ENCODE data around the gene DLG4. TPM values are rescaled to one million over a fixed set of nuclear protein-coding genes. Genes with fewer than 3 reads are reported as not detected.

DLG4 gene
- total RNA-seq, 1 experiment from 2014 or later: 59.7 TPM

- no peak for TF ChIP-seq ATF2 (CRISPR knock-in tag; IDR thresholded peaks at IDR 0.05; ENCODE audit: borderline replicate concordance, low read depth)
- peak; percentile 87 for TF ChIP-seq MYBL2 (CRISPR knock-in tag; IDR thresholded peaks at IDR 0.05)
- peak; percentile 66 for TF ChIP-seq HMGXB4 (CRISPR knock-in tag; IDR thresholded peaks at IDR 0.05)
- peak; percentile 83 for TF ChIP-seq CREM (CRISPR knock-in tag; IDR thresholded peaks at IDR 0.05)
- peak; percentile 94 for TF ChIP-seq ERG (CRISPR knock-in tag; IDR thresholded peaks at IDR 0.05)
- 0 out of 2 replicates have a peak, but pooled peaks have one; percentile 70 for TF ChIP-seq RELA (CRISPR knock-in tag; IDR thresholded peaks at IDR 0.05; ENCODE audit: borderline replicate concordance)
- TF ChIP-seq ZSCAN18 (CRISPR knock-in tag; IDR thresholded peaks at IDR 0.05): no peak
- TF ChIP-seq ZNF281 (CRISPR knock-in tag; IDR thresholded peaks at IDR 0.05): peak; percentile 84; the same call in 1 of the 2 replicates
- TF ChIP-seq MXD4 (CRISPR knock-in tag; IDR thresholded peaks at IDR 0.05; ENCODE audit: borderline replicate concordance): no peak
- TF ChIP-seq MLX (CRISPR knock-in tag; IDR thresholded peaks at IDR 0.05): no peak; the same call in 1 of the 2 replicates
- TF ChIP-seq E2F5 (CRISPR knock-in tag; IDR thresholded peaks at IDR 0.05): 0 out of 2 replicates have a peak, but pooled peaks have one; percentile 84
- TF ChIP-seq ATF3 (CRISPR knock-in tag; conservative IDR thresholded peaks at IDR 0.05): no peak
- peak; percentile 97 for TF ChIP-seq SP1 (CRISPR knock-in tag; conservative IDR thresholded peaks at IDR 0.05)
- no peak for TF ChIP-seq NR1H2 (CRISPR knock-in tag; IDR thresholded peaks at IDR 0.05)
- peak; percentile 76; the same call in 1 of the 2 replicates for TF ChIP-seq KAT7 (CRISPR knock-in tag; IDR thresholded peaks at IDR 0.05; ENCODE audit: borderline replicate concordance)
- TF ChIP-seq IRF1 (CRISPR knock-in tag; IDR thresholded peaks at IDR 0.05): peak; percentile 83; the same call in 1 of the 2 replicates
- 0 out of 2 replicates have a peak, but pooled peaks have one; percentile 59 for TF ChIP-seq NFE2L1 (CRISPR knock-in tag; IDR thresholded peaks at IDR 0.05)
- TF ChIP-seq CBFB (CRISPR knock-in tag; IDR thresholded peaks at IDR 0.05; ENCODE audit: low read depth): peak; percentile 51; the same call in 1 of the 2 replicates
- TF ChIP-seq JUN (CRISPR knock-in tag; IDR thresholded peaks at IDR 0.05): no peak
- TF ChIP-seq GABPB1 (CRISPR knock-in tag; IDR thresholded peaks at IDR 0.05): peak; percentile 74
- no peak for TF ChIP-seq TCF7 (CRISPR knock-in tag; IDR thresholded peaks at IDR 0.05; ENCODE audit: low read depth)
- TF ChIP-seq SOX15 (CRISPR knock-in tag; IDR thresholded peaks at IDR 0.05): no peak
- TF ChIP-seq FOXP1 (CRISPR knock-in tag; IDR thresholded peaks at IDR 0.05; ENCODE audit: borderline replicate concordance): peak; percentile 93
- TF ChIP-seq MAX (CRISPR knock-in tag; IDR thresholded peaks at IDR 0.05): peak; percentile 73
- peak; percentile 94 for TF ChIP-seq FOXK1 (CRISPR knock-in tag; IDR thresholded peaks at IDR 0.05)
- TF ChIP-seq ZNF232 (CRISPR knock-in tag; IDR thresholded peaks at IDR 0.05): peak; percentile 94; the same call in 1 of the 2 replicates
Observed at GRCh38 chr17:7234083-7234951, 14.7 kb upstream of the DLG4 start, which contains the start of gene DVL2 (continued).
